ENCODE data around the gene PHACTR3.
"Not testable (repeated sequence)": the region's sequence is repeated elsewhere in the genome, so short reads cannot be mapped to it uniquely, and the experiment has no call there.

PHACTR3 gene

DNA sequence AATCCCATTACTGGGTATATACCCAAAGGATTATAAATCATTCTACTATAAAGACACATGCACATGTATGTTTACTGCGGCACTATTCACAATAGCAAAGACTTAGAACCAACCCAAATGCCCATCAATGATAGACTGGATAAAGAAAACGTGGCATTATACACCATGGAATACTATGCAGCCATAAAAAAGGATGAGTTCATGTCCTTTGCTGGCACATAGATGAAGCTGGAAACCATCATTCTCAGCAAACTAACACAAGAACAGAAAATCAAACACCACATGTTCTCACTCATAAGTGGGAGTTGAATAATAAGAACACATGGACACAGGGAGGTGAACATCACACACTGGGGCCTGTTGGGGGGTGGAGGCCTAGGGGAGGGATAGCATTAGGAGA lies 285.7 kb downstream of the PHACTR3 start:
- not testable (repeated sequence) for DNase-seq

DNA sequence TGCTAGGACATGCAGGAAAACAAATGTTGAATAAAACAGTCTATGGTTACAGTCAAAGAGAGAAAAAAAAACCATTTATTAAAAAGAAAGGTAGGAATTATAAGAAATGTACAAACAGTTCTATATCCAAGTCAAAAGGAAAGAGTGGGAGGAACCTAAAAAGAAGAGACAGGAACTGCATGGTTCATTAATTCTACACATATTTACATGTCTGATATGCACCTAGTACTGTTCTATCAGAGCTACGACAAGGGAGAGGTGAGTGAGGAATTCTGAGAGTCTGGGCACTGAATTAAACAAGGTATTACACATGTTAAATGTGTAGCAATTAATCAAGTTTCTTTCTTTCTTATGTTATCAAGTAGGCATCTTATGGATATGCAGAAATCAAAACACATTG lies 287.2 kb downstream of the PHACTR3 start:
- no peak for DNase-seq

DNA sequence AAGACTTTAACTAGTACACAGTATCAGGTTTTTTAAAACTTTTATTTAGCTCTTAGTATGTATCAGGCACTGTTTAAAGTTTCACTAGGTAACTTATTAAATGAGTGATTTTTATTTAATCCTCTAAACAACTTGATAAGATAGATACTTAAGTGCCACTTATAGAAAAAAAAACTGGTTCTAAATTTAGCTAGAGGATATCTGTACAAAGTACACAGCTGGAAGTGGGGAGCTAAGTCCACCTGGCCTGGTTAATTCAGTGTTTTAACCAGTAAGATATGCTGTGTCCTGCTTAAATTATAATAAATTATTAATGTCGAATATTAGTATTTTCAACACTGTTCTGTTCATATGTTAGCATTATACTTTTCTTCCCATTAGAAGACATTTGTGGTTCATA lies 291.6 kb downstream of the PHACTR3 start:
- DNase-seq: no peak
